Measurements from ENCODE around the gene NKX3-2. TPM values are rescaled to one million over a fixed set of nuclear protein-coding genes. Genes with fewer than 3 reads are reported as not detected.

Gene NKX3-2
- total and polyA plus RNA-seq, 2 of the 4 experiments (the other 2 are of a cell fraction), result 0.05 TPM; not detected in 1

GRCh38 chr4:13544606-13545393 lies 492 bp upstream of the NKX3-2 start:
- in situ Hi-C loops (cut with MboI; ENCODE audit: low sequenced_read_pairs), result loop anchor here (5.0 kb wide), 2 partner anchors 692 to 812 kb away; no protein-coding TSS in a partner anchor
- dilution Hi-C loops (cut with HindIII; ENCODE audit: low sequenced_read_pairs, unreplicated experiment), result no loop called here
- Histone ChIP-seq H4K20me1 (ENCODE audit: insufficient read depth, low read length) (peaks cover 5% of the 10 kb centered on the region), H3K4me1 (ENCODE audit: control insufficient read depth, insufficient read depth, low read length) (no peaks in the 10 kb centered on the region; the same call in 1 of the 2 replicates), H3K9me1 (ENCODE audit: insufficient read depth, low read length) (peaks cover 2% of the 10 kb centered on the region; the same call in 1 of the 2 replicates), H3K36me3 (ENCODE audit: control insufficient read depth, insufficient read depth, low read length) (no peaks in the 10 kb centered on the region), H3K4ac (ENCODE audit: low read depth, low read length) (no peak overlapping the region), H4K8ac (ENCODE audit: low read depth in 2 of 2, low read length in 2 of 2) (no peak overlapping the region), H2BK15ac (ENCODE audit: low read depth, low read length) (no peak overlapping the region), H3K27ac (ENCODE audit: insufficient read depth, low read length) (no peak overlapping the region), H3K18ac (ENCODE audit: low read depth, low read length) (no peak overlapping the region), H2BK5ac (ENCODE audit: low read depth, low read length, poor library complexity, severe bottlenecking) (no peak overlapping the region), H3K56ac (ENCODE audit: extremely low read depth, insufficient read depth, low read length) (no peak overlapping the region), H3K14ac (replicated peaks; ENCODE audit: low read depth, low read length) (no peak overlapping the region), H3K9me3 (ENCODE audit: control insufficient read depth, insufficient read depth, low read length) (peaks cover 15% of the 10 kb centered on the region), H2BK120ac (ENCODE audit: low read depth, low read length) (no peak overlapping the region), H2AK9ac (replicated peaks; ENCODE audit: low read depth, low read length, poor library complexity) (peak overlapping the region; percentile 71), H4K91ac (ENCODE audit: insufficient read depth, low read depth, low read length) (no peak overlapping the region), H2BK20ac (ENCODE audit: low read depth, low read length) (no peak overlapping the region), H3K79me1 (ENCODE audit: low read depth in 1 of 2, low read length in 2 of 2) (no peaks in the 10 kb centered on the region), H2AK5ac (ENCODE audit: low read depth, low read length) (no peak overlapping the region), H3K4me2 (ENCODE audit: low read depth, low read length) (peak overlapping the region; percentile 100), H4K5ac (ENCODE audit: low read depth, low read length) (no peak overlapping the region), H3K27me3 (ENCODE audit: control insufficient read depth, insufficient read depth, low read length) (peaks cover 72% of the 10 kb centered on the region), H3K4me3 (ENCODE audit: insufficient read depth, low read depth, low read length) (peak overlapping the region; percentile 58), H2AFZ (replicated peaks; ENCODE audit: low read length, poor library complexity) (peak overlapping the region; percentile 96), H3K23ac (ENCODE audit: low read depth, low read length) (no peak overlapping the region), H3K9ac (ENCODE audit: low read depth, low read length) (no peak overlapping the region)
- DNase-seq, result peak; percentile 64
- BruUV-seq (replicated peaks), result no TSS peak
- TF ChIP-seq MAFK (IDR thresholded peaks at IDR 0.05; ENCODE audit: low read depth, low read length), result no peak
- no peak for TF ChIP-seq FOS (IDR thresholded peaks at IDR 0.05; ENCODE audit: low read depth, low read length)
- TF ChIP-seq, protein P1, sequence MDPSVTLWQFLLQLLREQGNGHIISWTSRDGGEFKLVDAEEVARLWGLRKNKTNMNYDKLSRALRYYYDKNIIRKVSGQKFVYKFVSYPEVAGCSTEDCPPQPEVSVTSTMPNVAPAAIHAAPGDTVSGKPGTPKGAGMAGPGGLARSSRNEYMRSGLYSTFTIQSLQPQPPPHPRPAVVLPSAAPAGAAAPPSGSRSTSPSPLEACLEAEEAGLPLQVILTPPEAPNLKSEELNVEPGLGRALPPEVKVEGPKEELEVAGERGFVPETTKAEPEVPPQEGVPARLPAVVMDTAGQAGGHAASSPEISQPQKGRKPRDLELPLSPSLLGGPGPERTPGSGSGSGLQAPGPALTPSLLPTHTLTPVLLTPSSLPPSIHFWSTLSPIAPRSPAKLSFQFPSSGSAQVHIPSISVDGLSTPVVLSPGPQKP (IDR thresholded peaks at IDR 0.05; ENCODE audit: borderline replicate concordance, low read depth, low read length), result no peak
- no peak for TF ChIP-seq RFX5 (IDR thresholded peaks at IDR 0.05; ENCODE audit: low read depth, low read length)
- TF ChIP-seq CEBPB (IDR thresholded peaks at IDR 0.05; ENCODE audit: low read depth, low read length), result no peak
- TF ChIP-seq MAZ (IDR thresholded peaks at IDR 0.05; ENCODE audit: borderline replicate concordance, low read depth, low read length), result peak; percentile 32; the same call in 1 of the 2 replicates
- TF ChIP-seq, protein P2, sequence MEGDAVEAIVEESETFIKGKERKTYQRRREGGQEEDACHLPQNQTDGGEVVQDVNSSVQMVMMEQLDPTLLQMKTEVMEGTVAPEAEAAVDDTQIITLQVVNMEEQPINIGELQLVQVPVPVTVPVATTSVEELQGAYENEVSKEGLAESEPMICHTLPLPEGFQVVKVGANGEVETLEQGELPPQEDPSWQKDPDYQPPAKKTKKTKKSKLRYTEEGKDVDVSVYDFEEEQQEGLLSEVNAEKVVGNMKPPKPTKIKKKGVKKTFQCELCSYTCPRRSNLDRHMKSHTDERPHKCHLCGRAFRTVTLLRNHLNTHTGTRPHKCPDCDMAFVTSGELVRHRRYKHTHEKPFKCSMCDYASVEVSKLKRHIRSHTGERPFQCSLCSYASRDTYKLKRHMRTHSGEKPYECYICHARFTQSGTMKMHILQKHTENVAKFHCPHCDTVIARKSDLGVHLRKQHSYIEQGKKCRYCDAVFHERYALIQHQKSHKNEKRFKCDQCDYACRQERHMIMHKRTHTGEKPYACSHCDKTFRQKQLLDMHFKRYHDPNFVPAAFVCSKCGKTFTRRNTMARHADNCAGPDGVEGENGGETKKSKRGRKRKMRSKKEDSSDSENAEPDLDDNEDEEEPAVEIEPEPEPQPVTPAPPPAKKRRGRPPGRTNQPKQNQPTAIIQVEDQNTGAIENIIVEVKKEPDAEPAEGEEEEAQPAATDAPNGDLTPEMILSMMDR (conservative IDR thresholded peaks at IDR 0.05; ENCODE audit: low read depth, low read length), result no peak
- no peak for TF ChIP-seq NFE2L2 (IDR thresholded peaks at IDR 0.05; ENCODE audit: low read depth, low read length)
- ChIA-PET CTCF (interaction anchor here (0.6 kb wide), 1 partner anchor 33 kb away, joined by 4 read pairs; no protein-coding TSS in a partner anchor), POLR2A (ENCODE audit: unreplicated experiment) (interaction anchor here (0.7 kb wide), 1 partner anchor 20 kb away, joined by 4 read pairs; no protein-coding TSS in a partner anchor)
- WGBS, 2 experiments (ENCODE audit: extremely low coverage in 2 of 2, insufficient read length in 1 of 2), result 0% methylated on average over 20 of the region's 54 CpGs; no CpG with 5 or more reads in 1 of the 2 experiments
- intact Hi-C loops (cut with micrococcal nuclease), result loop anchor here (2.0 to 5.0 kb wide), 3 partner anchors 60 to 1777 kb away; partner anchors contain the start of gene RAB28
- peak; percentile 92 for ATAC-seq (ENCODE audit: low read depth)
